B cell (primary cell): Measurements from ENCODE around the gene SLC2A4.

ENCODE experiments used
- CTCF ChIP-seq: fragments of 200-600 bp; IDR thresholded peaks from one replicate; pipeline ENCODE4 v1.8.0; 2022; ENCODE audit warnings: antibody characterized with exemption, mild to moderate bottlenecking
- EZH2 ChIP-seq: IDR thresholded peaks from 2 replicates; pipeline ENCODE4 v1.6.1; 2012; ENCODE audit warnings: borderline replicate concordance, low read depth, mild to moderate bottlenecking, moderate library complexity, low read length; ENCODE audit not compliant: insufficient read depth, poor library complexity, severe bottlenecking

- TF ChIP-seq CTCF: no peak
- TF ChIP-seq EZH2: no peak
These were observed 18.4 kb upstream of the SLC2A4 start for GRCh38 chr17:7262935-7263800.
